SKM-1 (cell line): ENCODE results near the gene EIF4E1B.

Experiments
- DNase-seq: peaks from one replicate; lab custom pipeline; 2025; ENCODE audit not compliant: unreplicated experiment; lab: John Stamatoyannopoulos, UW

The EIF4E1B gene

GRCh38 chr5:176660860-176661641, 30.6 kb downstream of the EIF4E1B start:
- DNase-seq = peak; percentile 7

GRCh38 chr5:176661676-176662075, 31.2 kb downstream of the EIF4E1B start:
- DNase-seq = no peak

GRCh38 chr5:176662371-176663333, 32.2 kb downstream of the EIF4E1B start:
- no peak for DNase-seq

- DNase-seq = no peak
Observed at GRCh38 chr5:176663566-176663965, 33.1 kb downstream of the EIF4E1B start.

GRCh38 chr5:176664479-176664878, 34.0 kb downstream of the EIF4E1B start:
- DNase-seq = no peak

GRCh38 chr5:176664886-176665285, 34.4 kb downstream of the EIF4E1B start:
- DNase-seq = no peak

GRCh38 chr5:176665517-176665916, 35.0 kb downstream of the EIF4E1B start:
- DNase-seq = no peak

- no peak for DNase-seq
Observed at GRCh38 chr5:176667637-176668036, 37.2 kb downstream of the EIF4E1B start.

GRCh38 chr5:176670449-176670848, 40.0 kb downstream of the EIF4E1B start:
- no peak for DNase-seq

- no peak for DNase-seq
Observed at GRCh38 chr5:176671399-176671798, 40.9 kb downstream of the EIF4E1B start.

GRCh38 chr5:176671890-176672747, 41.6 kb downstream of the EIF4E1B start:
- DNase-seq = no peak

- DNase-seq = no peak
Observed at GRCh38 chr5:176673651-176674583, 43.4 kb downstream of the EIF4E1B start.

- no peak for DNase-seq
Observed at GRCh38 chr5:176674799-176675198, 44.3 kb downstream of the EIF4E1B start.

- DNase-seq = no peak
Observed at GRCh38 chr5:176675676-176676360, 45.3 kb downstream of the EIF4E1B start.

GRCh38 chr5:176676361-176676824, 45.9 kb downstream of the EIF4E1B start:
- no peak for DNase-seq

GRCh38 chr5:176677209-176677939, 46.9 kb downstream of the EIF4E1B start:
- DNase-seq = no peak

GRCh38 chr5:176678584-176678983, 48.1 kb downstream of the EIF4E1B start:
- no peak for DNase-seq

- DNase-seq = no peak
Observed at GRCh38 chr5:176679365-176680225, 49.1 kb downstream of the EIF4E1B start.
